Kidney epithelial cell (primary cell): ENCODE data around the gene CACNG1. TPM values are rescaled to one million over a fixed set of nuclear protein-coding genes. Genes with fewer than 3 reads are reported as not detected.

Source experiments
- DNase-seq: peaks from one replicate; pipeline ENCODE4 v3.0.0-alpha.2; 2010; ENCODE audit warnings: low read depth
- H3K27me3 ChIP-seq: 2 replicates; pipeline ENCODE4 v1.6.0; 2011; ENCODE audit warnings: low read length; ENCODE audit not compliant: control insufficient read depth, insufficient read depth
- H3K36me3 ChIP-seq: 2 replicates; pipeline ENCODE4 v1.5.1; 2011; ENCODE audit warnings: low read length; ENCODE audit not compliant: control insufficient read depth, insufficient read depth
- H3K4me3 ChIP-seq: 2 replicates; pipeline ENCODE4 v1.5.1; 2011; ENCODE audit warnings: low read depth, mild to moderate bottlenecking, control low read depth, low read length
- CTCF ChIP-seq: IDR thresholded peaks from 2 replicates; pipeline ENCODE4 v1.5.1; 2011; ENCODE audit warnings: mild to moderate bottlenecking, moderate library complexity, low read length, control low read depth, inconsistent platforms; ENCODE audit not compliant: insufficient read depth, poor library complexity, severe bottlenecking
- total RNA-seq: library from RNA; depleted of rRNA; stranded (reverse); fragments of >200 nt; gene quantifications from 2 replicates; pipeline ENCODE4 v1.2.3, GENCODE V29; 2015

Gene CACNG1
- total RNA-seq, 1 donor from 2014 or later = not detected

- no peak for DNase-seq
- H3K36me3 ChIP-seq = no peaks in the 10 kb centered on the region
- H3K27me3 ChIP-seq = no peaks in the 10 kb centered on the region
- no peak overlapping the region for H3K4me3 ChIP-seq
- no peak for TF ChIP-seq CTCF
Observed at GRCh38 chr17:67068999-67069398, 24.6 kb downstream of the CACNG1 start.

- H3K36me3 ChIP-seq = no peaks in the 10 kb centered on the region
- no peak for TF ChIP-seq CTCF
- H3K27me3 ChIP-seq = no peaks in the 10 kb centered on the region
- DNase-seq = no peak
- no peak overlapping the region for H3K4me3 ChIP-seq
Observed at GRCh38 chr17:67069603-67070136, 25.3 kb downstream of the CACNG1 start.

- TF ChIP-seq CTCF = no peak
- H3K36me3 ChIP-seq = no peaks in the 10 kb centered on the region
- no peak overlapping the region for H3K4me3 ChIP-seq
- H3K27me3 ChIP-seq = no peaks in the 10 kb centered on the region
- no peak for DNase-seq
Observed at GRCh38 chr17:67071595-67071994, 27.2 kb downstream of the CACNG1 start.

- no peaks in the 10 kb centered on the region for H3K36me3 ChIP-seq
- no peaks in the 10 kb centered on the region for H3K27me3 ChIP-seq
- TF ChIP-seq CTCF = no peak
- DNase-seq = no peak
- no peak overlapping the region for H3K4me3 ChIP-seq
Observed at GRCh38 chr17:67072885-67073284, 28.5 kb downstream of the CACNG1 start.

- no peak for TF ChIP-seq CTCF
- H3K36me3 ChIP-seq = peaks cover 1% of the 10 kb centered on the region
- no peak overlapping the region for H3K4me3 ChIP-seq
- no peak for DNase-seq
- H3K27me3 ChIP-seq = no peaks in the 10 kb centered on the region
Observed at GRCh38 chr17:67074781-67075180, 30.4 kb downstream of the CACNG1 start.

- no peaks in the 10 kb centered on the region for H3K27me3 ChIP-seq
- peak; percentile 86 for DNase-seq
- H3K36me3 ChIP-seq = peaks cover 1% of the 10 kb centered on the region
- H3K4me3 ChIP-seq = no peak overlapping the region
- no peak for TF ChIP-seq CTCF
Observed at GRCh38 chr17:67076290-67076689, 31.9 kb downstream of the CACNG1 start.
